Measurements from ENCODE around the gene ZCWPW2.

The ZCWPW2 gene, protein sequence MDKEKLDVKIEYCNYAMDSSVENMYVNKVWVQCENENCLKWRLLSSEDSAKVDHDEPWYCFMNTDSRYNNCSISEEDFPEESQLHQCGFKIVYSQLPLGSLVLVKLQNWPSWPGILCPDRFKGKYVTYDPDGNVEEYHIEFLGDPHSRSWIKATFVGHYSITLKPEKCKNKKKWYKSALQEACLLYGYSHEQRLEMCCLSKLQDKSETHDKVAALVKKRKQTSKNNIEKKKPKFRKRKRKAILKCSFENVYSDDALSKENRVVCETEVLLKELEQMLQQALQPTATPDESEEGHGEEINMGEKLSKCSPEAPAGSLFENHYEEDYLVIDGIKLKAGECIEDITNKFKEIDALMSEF

DNA sequence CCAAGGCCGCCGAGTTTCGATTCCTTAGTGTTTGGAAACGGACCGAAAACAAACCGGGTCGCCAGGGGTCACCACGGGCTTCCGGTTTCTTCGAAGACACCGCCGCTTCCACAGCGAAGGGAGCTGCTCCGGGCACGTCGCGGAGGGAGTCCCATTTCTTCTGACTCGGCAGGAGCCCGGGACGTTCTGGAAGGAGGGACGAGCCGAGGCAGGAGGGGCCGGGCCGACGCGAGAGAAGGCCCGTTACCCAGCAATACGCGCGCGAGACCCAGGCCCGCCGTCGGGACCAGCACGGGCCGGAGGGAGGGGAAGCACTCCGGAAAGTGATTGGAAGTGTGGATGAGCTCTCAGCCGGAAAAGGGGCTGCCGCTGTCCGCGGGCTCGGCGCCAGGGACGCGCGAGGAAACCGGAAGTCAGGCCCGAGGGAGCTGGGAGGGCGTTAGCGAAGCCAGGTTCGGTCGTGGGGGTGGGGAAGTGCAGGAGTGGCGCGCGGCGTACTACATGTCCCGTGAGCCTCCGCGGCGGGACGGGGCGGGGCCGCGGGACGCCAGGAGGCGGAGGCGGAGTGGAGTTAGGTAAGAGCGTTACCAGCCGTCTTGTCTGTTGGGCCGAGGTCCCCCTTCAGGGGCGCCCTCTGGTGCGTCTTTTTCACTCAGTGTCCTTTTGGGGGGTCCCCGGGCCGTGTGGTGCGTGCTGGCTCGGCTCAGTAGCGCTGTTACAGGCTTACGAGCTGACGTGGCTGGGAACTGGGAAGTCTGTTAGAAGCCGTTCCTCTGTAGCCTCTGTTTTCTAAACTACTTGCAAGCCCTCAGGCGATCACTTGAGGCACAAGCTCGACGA, at the start of gene ZCWPW2, which contains the start of gene AZI2:
ZCWPW2 (plus strand) TSS at position 93 of the 840 bp plus-strand sequence. CDS start 64,348 bp downstream, outside the sequence.
AZI2 (minus strand) TSS at position 196 of the 840 bp plus-strand sequence. CDS start 8,207 bp downstream, outside the sequence.
- DNase-seq (ENCODE audit: low read depth) = peak; percentile 87

DNA sequence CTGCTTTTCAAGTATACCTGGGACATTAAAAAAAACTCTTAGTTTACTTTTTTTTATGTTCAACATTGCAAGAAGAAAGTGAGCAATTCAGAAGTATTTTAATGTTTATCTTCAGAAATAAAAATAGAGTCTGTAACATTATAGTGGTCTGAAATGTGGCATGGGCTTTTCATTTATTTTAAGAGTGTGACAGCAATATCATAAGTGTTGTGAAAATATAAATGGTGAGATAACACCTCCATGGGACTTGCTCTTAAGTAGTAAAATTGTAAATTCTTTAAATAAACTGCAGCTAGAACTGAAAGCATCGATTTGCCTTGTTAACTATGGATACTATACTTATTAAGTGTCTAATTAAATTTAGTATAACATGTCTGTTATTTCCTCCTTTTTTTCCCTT, 48.8 kb upstream of the ZCWPW2 start:
- no peak for DNase-seq (ENCODE audit: low read depth)

DNA sequence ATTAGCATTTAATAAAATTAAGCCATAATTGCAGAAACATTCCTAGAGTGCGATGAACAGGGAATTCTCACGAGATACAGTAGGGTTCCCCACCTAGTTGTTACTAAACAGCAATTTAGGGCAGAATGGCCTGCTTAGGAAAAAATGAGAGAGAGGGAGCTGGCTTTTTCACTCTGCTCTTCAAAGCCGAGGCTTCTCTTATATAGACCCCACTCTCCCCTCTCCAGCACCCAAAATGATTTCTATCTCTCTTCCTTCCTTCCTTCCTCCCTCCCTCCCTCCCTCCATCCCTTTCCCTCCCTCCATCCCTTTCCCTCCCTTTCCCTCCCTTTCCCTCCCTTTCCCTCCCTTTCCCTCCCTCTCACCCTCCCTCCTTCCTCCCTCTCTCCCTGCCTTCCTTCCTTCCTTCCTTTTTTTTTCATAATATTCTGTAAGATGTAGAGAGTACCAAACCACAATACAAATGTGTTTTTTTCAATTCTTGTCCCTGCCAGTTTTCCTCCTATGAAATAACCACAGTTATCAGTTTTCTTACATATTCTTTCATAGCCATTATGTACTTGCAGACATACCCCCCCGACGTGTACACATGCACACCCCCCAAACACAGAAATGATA, 48.1 kb upstream of the ZCWPW2 start:
- DNase-seq (ENCODE audit: low read depth) = no peak

DNA sequence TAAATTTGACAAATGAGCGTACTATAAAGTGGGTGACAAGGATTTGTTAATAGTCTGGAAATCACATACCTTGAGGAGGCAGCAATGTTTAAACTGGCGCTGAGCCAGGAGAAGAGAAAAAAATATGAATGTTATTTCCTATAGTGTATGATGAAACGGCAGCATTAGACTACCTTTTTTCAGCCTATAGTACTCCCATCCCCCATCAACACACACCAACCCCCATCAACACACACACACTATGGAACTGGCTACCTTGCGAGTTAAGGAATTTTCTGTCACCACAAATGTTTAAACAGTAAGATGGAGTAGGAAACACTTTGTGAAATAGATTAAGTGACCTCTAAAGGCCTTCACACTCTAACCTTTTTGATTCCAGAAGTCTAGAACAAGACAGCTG, 46.8 kb upstream of the ZCWPW2 start:
- DNase-seq (ENCODE audit: low read depth) = no peak

DNA sequence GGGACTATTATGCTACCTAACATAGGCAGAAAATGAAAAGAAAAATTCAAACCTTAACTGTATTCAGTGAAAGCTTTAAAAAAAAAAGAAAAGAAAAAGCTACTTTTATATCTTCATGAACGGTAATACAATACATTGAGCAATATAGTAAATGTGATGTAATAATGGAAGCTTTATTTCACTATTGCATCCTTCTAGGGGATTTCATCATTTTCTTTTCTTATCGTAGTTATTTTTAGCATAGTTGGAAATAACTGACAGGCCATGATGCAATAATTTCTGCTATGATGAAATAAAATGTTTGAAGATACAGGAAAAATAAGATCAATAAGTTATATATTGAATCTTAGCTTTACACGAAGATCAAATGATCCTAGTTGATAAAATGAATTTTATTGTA, 40.3 kb upstream of the ZCWPW2 start:
- no peak for DNase-seq (ENCODE audit: low read depth)

DNA sequence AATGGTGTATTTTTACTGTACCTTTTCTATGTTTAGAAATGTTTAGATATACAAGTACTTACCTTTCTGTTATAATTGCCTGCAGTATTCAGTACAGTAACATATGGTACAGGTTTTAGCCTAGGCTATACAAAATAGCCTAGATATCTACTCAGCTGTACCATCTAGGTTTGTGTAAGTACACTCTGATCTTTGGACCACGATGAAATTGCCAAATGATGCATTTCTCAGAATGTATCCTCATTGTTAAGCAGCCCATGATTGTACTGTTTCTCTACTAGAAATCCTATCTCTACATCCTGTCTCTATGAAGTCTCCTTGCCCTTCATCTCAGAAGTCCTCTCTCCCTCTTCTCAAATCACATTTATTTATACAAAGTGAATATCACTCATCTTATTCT, 32.8 kb upstream of the ZCWPW2 start:
- DNase-seq (ENCODE audit: low read depth) = no peak

DNA sequence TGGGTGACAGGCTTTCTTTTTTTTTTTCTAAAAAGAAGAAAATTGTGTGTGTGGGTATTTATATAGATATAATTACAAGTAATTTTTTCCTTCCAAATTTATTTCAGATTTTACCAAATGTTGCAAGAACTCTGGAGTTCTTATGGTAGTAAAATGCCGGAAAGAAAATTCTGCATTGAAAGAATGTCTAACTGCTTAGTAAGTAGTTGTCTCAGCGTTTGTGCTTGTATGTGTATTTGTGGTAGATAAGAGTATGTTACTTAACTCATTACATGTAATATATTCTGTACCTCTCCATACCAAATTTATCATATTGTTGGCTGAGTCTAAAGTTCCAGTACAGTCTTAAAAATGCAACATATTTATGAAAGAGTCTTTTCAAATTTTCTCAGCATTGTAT, 32.3 kb upstream of the ZCWPW2 start:
- DNase-seq (ENCODE audit: low read depth) = no peak

DNA sequence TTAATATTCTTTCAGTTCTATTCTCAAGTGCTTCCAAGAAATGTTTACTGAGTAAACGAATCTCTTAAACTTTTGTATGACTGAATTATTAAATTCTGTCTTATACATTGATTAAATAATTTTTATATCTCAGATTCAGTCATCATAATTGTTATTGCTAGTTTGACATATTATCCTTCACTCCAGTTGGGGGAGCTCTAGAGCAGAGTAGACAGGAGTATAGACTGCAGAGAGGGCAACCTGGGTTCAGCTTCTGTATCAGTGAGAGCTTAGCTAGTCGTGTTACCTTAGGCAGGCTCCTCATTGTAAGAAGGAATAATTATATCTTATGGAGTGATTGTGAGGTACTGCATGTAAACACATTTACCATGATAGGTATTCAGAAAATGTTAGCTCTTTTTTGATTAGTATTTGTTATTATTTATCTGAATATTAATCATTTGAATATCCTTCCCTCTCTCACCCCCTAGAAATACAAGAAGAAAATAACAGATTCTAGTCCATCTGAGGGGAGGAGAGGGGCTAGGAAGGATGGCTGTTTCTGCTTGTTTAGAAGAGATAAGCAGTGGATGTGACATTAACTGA, 31.0 kb upstream of the ZCWPW2 start:
- no peak for DNase-seq (ENCODE audit: low read depth)

DNA sequence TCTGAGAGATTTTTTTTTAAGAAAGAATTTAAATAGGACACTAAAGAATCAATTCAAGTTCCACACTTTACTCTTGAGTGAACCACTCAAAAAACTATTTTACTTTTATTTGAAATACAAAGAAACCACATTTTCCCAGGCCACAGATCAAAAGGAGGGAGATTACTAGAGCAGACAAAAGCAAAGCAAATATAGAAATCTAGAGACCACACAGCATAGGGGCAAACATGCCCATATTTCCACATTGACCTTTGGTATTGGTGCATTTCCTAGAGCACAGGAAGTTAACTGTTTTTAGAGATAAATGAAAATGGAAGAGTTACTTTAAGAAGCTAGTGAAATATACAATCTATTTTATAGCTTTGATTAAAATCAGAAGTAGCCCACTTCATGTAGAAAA, 27.5 kb upstream of the ZCWPW2 start:
- DNase-seq (ENCODE audit: low read depth) = no peak

DNA sequence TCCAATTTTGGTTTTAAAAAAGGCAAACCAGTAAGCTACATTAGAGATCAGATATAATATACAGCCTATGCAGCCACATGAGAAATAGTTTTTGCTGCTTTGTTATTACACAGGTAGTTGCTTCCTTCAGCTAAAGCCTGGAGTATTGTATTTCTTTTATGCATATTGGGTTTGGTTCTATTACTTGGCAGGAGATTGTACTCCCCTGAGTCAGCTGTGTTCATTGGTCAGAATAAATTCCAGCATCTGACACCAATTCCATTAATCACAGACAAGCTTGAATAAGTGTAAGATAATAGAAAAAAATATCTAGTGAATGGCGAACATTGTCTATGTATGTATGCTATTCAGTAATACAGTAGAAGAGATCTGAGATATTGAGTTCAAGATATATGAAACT, 26.1 kb upstream of the ZCWPW2 start:
- DNase-seq (ENCODE audit: low read depth) = no peak

DNA sequence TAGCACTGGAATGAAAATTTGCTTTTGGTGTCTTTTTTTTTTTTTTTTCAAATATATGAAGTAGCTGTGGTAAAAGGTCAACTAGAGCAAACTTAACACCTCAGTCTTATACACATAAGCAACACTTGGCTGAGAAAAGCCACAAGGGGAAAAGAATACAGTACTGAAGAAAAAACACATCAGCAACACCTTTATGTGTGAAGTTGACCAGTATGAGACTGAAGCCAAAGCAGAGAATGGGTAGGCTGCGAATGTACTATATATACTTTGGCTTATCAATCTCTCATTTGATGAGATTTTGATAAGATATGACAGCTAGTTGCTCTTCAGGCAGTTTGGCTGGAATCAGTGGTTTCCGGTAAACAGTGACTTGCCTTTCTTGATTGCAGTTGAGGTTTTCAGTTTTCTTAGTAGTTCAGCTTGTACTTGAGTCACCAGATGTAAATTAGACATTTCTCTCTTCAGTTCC, 22.0 kb upstream of the ZCWPW2 start:
- no peak for DNase-seq (ENCODE audit: low read depth)

DNA sequence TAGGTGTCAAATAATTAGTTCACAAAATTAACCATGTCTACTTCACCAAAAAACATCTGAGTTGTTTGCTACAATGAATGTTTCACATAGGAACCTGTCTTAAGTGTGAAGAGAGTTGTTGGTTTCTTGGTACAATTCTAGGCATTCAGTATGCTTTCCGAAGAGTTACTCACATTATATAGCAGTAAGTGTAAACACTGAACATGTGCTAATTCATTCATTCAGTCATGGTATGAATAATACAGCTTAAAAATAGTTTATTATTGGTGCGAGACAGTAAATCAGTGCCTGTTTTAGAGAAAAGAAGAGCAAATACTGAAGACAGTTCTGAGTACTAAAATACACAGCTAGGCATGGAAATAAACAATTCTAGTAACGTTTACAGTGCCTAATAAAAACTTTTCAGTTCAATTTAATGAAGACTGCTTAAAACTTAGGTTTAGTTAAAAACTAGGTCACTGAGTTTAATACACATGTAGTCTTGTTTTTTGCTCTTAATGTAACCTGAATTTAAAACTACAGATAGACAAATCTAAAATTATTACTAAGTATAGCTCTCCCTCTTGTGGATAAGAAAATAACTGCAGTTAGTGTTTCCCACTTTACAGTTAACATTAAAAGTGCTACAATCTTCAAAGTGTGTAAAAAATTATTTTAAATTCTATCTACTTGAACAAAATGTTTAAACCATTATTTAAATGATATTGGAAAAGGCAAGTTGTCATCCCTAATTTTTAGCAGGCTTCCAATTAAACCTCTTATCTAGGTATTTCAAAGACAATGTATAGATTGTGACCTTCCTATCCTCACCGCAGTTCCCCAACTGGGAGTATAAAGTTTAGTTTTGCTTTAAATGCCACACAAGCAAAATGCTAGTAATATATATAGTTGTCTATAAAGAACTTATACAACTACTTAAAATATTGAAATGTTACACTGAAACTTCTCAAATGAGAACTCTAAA, 20.1 kb upstream of the ZCWPW2 start:
- no peak for DNase-seq (ENCODE audit: low read depth)

DNA sequence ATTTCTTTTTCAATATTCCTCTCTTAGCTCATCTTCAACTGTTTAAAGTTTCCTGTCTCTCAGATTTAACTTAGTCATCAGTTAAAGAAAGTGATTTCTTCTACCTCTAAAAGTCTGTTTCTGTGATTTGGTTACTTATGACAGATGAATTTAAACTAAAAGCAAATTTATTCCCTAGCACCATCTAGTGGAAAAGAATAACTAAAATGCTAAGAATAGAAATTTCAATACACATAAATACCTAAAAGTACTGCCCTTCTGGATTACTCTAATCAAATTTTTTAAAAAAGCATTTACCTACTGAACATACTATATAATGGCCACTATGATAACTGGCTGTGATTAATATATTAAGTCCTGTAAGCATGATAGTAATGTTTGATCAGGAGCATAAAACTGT, 14.0 kb upstream of the ZCWPW2 start:
- DNase-seq (ENCODE audit: low read depth) = no peak

DNA sequence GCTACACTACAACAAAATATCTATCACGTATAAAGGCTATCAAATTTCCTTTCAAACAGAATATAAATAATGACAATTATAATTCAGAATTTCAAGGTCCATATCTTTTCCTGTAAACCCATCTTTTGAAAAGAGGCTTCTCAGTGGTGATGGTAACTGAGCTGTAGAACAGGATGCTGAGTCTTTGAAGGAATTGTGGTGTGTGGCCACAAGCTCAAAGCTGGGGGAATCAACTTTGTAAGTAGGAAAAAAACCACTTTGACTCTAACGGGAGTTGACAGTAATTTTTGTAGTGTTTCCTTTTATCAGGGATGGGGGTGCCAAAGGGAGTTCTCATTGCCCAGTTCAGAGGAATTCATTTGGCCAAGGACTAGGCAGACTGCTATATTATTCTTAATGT, 13.3 kb upstream of the ZCWPW2 start:
- no peak for DNase-seq (ENCODE audit: low read depth)

DNA sequence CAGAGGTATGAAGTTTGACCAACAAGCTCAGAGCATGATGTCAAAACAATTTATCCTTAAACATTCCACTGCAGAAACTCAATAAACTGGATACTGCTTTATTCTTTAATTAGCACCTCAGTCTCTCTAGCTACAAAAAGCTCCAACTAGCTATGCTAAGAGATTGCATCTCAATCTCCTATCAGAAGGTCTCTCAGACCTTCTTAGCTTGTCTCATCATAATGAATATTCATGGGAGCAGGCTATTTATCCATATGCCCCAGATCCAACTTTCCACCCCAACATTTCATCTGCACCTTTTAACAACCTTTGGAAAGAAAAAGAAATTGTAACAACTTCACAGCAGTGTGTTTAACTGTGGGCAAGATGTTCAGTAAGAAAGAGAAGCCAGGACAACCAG, 11.3 kb upstream of the ZCWPW2 start:
- no peak for DNase-seq (ENCODE audit: low read depth)

DNA sequence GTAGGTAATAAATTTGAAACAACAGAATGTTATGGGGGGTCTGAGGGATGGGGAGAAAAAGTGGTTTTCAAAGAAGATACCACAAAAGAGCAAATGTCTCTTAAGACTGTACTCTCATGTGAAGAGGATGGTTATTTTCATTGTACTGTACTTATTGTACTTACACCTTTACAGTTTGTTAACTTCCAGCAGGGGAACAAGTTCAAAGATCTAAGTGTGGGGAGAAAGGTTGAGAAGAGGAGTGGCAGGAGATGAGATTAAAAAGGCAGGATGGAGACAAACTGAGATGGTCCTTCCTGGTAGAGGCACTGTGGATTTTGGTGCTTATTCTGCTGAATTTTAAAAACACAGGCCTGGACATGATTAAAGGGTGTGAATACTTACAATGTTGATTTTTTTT, 5.4 kb upstream of the ZCWPW2 start:
- no peak for DNase-seq (ENCODE audit: low read depth)

DNA sequence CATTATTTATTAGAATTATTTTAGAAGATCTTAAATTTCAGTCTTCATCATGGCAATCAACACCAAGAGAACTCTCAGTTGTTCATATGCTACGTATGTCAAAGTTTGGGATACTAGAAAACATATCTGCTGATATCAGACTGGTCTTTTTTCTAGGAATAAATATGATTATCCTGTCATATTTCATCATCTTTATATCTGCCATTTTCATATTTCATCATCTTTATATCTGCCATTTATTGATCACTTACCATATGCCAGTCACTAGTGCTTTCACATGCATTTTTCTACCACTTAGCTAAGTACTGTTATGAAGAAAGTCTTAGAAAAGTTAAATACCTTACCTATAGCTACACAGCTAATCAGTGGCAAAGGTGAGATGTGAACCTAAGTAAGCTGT, 2.8 kb upstream of the ZCWPW2 start:
- DNase-seq (ENCODE audit: low read depth) = no peak

DNA sequence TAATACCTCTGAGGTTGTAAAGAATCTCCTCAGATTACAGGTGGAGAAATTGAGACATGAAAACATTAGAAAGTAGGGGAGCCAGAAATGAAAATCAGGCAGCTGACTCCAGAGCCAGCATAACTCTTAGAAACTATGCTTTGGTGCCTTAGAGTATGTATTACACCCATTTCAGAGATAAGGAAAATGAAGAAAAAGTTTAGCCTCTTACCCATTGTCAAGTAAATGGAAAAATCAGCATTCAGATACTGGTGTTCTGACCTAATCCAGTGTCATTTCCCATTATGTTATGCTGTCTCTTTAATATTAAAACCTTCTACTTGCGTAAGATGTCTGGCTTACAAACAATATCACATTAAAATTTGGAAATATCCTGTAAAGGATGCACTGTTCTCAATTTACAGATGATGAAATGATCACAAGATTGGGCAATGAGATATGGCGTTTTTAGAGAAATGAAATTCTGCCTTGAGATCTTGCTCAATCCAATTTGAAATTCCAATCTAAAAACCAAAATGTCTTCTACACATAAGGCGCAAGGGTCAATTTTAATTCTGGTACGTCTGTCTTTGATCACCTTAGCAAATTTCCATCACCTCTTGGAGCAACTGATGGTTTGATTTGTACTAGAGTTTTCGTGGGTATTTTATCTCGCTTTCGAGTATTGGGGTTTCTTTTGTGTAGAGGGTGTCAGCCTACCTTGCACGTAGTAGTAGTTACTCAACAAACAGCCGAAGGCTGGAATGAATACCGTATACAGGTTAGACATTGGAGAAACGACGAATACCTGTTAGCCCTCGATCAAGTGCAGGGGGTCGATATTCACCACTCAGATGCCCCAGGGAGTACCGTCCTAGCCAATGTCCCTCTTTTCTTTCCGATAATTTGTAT, 902 bp upstream of the ZCWPW2 start:
- DNase-seq (ENCODE audit: low read depth) = no peak

DNA sequence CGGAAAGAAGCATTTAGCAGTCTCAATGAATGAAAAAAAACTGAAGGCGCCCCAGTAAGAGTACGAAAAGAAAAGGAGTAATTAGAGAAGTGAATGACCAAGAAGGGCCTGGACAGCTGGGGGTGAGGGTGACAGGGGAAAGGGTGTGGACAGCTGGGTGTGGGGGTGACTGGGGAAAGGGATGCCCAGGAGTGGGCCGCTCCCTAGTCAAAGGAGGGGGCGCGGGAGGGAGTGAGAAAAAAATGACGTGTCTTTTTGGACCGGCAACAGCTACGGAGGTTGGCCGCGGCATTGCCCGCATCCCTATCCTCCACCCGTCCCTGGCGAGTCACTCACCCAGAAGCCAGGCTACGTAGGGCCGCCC, 274 bp upstream of the ZCWPW2 start:
- no peak for DNase-seq (ENCODE audit: low read depth)

DNA sequence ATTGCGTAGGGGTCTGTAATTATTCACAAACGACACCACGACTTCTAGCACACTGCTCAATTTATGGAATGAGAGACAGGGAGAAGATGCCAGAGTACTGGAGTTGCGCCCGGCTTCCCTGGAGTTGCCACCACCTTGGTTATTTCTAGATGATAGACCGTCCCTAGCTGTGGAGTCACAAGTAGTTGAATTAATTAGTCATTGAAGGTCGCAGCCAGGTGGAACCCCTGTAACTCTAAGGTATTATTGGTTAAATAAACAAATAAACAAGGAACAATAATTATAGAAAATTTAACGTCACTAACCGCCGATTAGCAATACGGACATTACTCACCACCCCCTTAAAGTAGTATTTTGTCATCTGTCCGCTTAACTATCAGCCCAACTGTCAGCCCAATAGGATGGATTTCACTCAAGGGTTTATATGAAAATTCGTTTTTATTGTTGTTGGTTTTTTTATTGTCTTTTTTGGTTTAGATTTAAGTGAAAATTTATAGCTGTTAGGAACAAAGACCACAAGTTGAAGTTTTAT, 1.0 kb downstream of the ZCWPW2 start:
- DNase-seq (ENCODE audit: low read depth) = no peak
